Fibroblast of the aortic adventitia (primary cell): Measurements from ENCODE around the gene DCAF15. TPM values are rescaled to one million over a fixed set of nuclear protein-coding genes. Genes with fewer than 3 reads are reported as not detected.

Experiments
- DNase-seq: peaks from one replicate; pipeline ENCODE4 v3.0.0-alpha.2; 2010; ENCODE audit warnings: low read depth
- H3K4me3 ChIP-seq: 2 replicates; pipeline ENCODE4 v1.5.1; 2011; ENCODE audit warnings: low read depth, mild to moderate bottlenecking, control low read depth, low read length, moderate library complexity
- total RNA-seq: library from RNA; depleted of rRNA; stranded (reverse); fragments of >200 nt; gene quantifications from 2 replicates; pipeline ENCODE4 v1.2.3, GENCODE V29; 2012; ENCODE audit warnings: low replicate concordance
- TF ChIP-seq, protein P1 (sequence below): IDR thresholded peaks from 2 replicates; pipeline ENCODE4 v1.5.1; 2011; ENCODE audit warnings: mild to moderate bottlenecking, low read length, control low read depth, inconsistent platforms; ENCODE audit not compliant: insufficient read depth

Gene DCAF15
- total RNA-seq, 1 donor, result 12.7 TPM

DNA sequence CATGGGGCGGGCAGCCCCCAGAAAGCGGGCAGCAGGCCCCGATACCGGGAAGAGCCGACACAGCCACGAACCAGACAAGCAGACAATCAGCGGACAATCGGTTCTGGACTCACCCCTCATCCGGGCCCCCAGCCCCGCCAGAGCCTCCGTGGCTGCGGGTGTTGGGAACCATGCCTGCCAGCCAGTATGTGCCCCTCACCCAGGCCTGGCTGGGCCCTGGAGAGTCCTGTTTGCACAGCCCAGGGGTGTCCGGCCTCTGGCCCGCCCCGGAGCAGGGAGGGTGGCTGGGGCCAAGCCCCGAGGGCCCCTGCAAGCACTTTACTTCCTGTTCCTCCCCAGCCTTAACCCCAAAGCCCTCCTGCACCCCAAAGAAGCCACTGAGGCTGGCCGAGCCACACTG is 21.9 kb upstream of the DCAF15 start:
- DNase-seq, result no peak
- H3K4me3 ChIP-seq, result no peak overlapping the region
- TF ChIP-seq, protein P1, sequence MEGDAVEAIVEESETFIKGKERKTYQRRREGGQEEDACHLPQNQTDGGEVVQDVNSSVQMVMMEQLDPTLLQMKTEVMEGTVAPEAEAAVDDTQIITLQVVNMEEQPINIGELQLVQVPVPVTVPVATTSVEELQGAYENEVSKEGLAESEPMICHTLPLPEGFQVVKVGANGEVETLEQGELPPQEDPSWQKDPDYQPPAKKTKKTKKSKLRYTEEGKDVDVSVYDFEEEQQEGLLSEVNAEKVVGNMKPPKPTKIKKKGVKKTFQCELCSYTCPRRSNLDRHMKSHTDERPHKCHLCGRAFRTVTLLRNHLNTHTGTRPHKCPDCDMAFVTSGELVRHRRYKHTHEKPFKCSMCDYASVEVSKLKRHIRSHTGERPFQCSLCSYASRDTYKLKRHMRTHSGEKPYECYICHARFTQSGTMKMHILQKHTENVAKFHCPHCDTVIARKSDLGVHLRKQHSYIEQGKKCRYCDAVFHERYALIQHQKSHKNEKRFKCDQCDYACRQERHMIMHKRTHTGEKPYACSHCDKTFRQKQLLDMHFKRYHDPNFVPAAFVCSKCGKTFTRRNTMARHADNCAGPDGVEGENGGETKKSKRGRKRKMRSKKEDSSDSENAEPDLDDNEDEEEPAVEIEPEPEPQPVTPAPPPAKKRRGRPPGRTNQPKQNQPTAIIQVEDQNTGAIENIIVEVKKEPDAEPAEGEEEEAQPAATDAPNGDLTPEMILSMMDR, result no peak

DNA sequence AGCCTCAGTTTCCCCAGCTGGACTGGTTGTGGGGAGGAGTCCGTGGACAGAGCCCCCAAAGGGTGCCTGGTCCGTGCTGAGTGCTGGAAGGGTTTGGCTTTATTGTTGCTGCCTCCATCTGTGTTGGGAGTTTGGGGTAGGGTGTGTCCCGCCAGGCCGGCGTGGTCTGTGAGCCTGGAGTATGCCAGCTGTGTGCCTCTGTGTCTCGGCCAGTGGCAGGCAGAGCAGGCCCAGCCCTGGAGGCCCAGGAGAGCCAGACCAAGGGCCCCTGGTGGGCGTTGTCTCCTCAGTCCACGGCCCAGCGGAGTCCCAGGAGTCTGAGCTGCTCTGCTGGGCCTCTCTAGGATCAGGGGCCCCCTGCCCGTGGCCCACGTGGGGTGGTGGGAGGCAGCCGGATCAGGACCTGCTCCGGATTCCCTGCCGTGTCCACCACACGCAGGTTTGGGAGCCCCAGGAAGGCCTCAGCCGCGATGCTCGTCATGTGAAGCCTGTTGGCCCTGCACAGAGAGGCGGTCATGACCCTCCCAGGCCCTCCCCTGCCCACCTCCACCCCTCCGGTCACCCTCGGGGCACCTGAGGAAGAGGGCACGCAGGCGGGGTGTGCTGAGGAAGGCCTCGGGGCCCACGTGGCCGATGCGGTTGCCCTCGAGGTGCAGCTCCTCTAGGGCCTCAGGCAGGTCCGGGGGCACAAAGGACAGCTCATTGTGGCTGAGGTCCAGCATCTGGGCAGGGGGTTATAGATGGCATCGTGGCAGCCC is 20.7 kb upstream of the DCAF15 start:
- TF ChIP-seq, protein P1, result no peak
- no peak overlapping the region for H3K4me3 ChIP-seq
- no peak for DNase-seq

DNA sequence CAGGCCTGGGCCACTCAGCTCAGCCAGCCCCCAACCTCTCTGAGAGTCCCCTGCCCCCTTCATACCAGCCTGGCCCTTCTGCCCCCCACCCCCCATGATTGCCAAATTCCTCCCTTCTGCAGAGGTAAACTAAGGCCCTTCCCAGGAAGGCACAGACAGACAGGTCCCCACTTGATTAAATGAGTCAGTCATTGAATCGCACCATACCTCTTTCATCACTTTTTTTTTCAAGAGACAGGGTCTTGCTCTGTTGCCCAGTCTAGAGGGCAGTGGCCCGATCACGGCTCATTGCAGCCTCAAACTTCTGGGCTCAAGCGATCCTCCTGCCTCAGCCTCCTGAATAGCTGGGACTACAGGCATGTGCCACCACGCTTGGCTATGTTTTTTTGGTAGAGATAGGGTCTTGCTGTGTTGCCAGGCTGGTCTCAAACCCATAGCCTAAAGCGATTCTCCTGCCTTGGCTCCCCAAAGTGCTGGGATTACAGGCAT is 20.1 kb upstream of the DCAF15 start:
- H3K4me3 ChIP-seq, result no peak overlapping the region
- TF ChIP-seq, protein P1, result no peak
- DNase-seq, result no peak

DNA sequence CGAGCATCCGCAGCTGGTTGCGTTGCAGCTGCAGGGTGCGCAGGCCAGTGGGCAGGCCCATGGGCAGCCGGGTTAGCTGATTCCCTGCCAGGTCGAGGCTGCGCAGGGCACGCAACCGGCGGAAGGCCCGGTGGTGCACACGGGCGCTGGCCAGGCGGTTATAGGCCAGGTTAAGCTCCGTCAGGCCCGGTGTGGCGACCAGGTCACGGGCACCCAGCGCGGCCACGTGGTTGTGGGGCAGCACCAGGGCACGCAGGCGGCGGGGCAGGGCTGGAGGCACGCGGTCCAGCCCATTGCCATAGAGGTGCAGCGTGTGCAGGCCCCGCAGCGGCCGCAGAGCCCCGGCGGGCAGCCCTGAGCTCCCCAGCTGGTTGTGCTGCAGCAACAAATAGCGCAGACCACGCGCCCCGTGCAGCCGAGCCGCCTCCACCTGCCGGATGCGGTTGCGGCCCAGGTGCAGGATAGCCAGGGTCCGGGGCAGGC is 19.4 kb upstream of the DCAF15 start:
- no peak overlapping the region for H3K4me3 ChIP-seq
- TF ChIP-seq, protein P1, result no peak
- no peak for DNase-seq

DNA sequence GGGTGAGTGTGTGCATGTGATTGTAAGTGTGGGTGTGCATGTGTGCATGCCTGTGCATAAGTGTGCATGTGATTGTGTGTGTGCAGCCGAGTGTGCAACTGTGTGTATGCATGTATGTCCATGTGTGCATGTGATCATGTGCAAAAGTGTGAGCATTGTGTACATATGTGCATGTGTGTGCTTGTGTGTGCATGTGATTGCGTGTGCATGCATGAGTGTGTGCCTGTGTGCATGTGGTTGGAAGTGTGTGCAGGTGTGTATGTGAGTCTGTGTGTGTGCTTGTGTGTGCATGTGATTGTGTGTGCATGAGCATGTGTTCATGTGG is 17.6 kb upstream of the DCAF15 start:
- DNase-seq, result no peak
- TF ChIP-seq, protein P1, result no peak
- H3K4me3 ChIP-seq, result no peak overlapping the region

DNA sequence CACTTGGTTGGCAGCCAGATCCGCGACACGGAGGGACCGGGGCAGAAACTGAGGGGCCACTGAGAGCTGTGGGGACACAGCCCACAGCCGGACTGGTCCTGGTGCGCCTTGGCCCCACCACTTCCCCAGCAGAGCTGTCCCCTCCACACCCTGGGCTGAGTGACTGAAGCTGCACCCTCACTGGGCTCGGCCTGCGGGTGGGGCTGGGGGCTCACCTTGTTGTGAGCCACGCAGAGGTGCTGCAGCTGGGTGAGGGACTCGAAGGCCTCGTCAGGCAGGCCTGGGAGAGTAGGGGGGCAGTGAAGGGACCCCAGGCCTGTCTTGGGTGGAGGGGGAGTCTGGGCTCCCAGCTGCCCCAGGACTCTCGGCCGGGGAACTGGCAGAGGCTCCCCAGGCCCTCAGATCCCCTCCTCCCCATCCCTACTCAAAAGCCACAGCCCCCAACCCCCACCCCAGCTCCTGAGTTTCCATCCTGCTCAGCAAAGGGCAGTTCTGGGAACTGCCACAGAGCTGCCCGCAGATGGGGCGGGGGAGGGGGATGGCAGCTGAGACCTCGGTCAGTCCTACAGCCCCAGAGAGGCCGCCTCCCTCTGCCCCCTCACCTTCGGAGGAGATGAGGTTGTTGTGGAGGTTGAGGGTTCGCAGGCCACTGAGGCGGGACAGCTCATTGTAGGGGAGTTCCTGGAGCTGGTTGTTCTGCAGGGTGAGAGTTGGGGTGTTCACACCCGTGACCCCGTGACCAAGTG is 16.4 kb upstream of the DCAF15 start:
- TF ChIP-seq, protein P1, result no peak
- H3K4me3 ChIP-seq, result no peak overlapping the region
- DNase-seq, result no peak
